GM21619 (cell line): Measurements from ENCODE around the gene SLC2A4.
"Not testable (repeated sequence)": the region's sequence is repeated elsewhere in the genome, so short reads cannot be mapped to it uniquely, and the experiment has no call there.

ENCODE experiments used
- ATAC-seq: cut with Tn5 transposase; IDR thresholded peaks from one replicate; pipeline ENCODE4 v1.9.1; 2021; ENCODE audit not compliant: unreplicated experiment

The SLC2A4 gene

DNA sequence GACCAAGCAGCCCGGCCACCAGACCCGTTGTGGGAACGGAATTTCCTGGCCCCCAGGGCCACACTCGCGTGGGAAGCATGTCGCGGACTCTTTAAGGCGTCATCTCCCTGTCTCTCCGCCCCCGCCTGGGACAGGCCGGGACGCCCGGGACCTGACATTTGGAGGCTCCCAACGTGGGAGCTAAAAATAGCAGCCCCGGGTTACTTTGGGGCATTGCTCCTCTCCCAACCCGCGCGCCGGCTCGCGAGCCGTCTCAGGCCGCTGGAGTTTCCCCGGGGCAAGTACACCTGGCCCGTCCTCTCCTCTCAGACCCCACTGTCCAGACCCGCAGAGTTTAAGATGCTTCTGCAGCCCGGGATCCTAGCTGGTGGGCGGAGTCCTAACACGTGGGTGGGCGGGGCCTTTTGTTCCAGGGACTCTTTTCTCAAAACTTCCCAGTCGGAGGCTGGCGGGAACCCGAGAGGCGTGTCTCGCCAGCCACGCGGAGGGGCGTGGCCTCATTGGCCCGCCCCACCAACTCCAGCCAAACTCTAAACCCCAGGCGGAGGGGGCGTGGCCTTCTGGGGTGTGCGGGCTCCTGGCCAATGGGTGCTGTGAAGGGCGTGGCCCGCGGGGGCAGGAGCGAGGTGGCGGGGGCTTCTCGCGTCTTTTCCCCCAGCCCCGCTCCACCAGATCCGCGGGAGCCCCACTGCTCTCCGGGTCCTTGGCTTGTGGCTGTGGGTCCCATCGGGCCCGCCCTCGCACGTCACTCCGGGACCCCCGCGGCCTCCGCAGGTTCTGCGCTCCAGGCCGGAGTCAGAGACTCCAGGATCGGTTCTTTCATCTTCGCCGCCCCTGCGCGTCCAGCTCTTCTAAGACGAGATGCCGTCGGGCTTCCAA lies at the start of gene SLC2A4:
TSS of gene SLC2A4 (plus strand) at position 645 of the 879 bp plus-strand sequence. CDS start at position 862, 217 bp downstream.
- ATAC-seq = no peak

DNA sequence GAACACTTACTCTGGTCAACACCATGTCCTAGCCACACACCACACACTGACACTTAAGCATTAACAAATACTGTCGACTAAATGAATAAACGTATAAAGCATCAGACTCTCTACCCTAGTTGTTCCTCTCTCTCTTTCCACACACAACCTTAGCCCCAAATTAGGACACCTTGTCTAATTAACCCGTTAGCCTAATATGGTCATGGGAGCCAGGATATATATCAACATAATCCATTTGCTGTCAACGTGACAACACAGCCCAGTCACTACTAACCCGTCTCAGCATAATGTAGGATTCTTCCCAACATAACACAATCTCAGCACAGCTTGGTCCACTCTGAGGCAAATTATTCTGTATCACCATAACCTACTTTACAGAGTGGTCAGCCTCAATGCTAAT lies 49.4 kb upstream of the SLC2A4 start:
- no peak for ATAC-seq

DNA sequence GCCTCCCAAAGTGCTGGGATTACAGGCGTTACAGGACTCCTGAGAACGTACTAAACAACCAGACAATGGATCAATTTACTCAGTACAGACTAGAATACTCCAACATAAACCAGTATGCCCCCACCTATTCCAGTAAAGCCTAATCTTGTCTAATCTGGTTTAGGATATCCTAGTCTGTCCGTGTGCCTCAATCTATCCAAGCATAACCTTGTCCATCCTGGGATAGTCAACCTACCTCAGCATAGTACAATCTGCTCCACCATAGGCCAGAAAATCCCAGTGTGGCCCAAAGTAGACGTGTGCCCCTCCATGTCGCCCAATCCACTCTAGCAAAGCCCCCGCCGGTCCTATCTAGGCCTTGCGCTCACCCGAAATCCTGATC lies 47.8 kb upstream of the SLC2A4 start:
- ATAC-seq = no peak

- ATAC-seq = peak; percentile 42
Measured at GRCh38 chr17:7234083-7234951, 47.2 kb upstream of the SLC2A4 start, which contains the start of gene DVL2. TSS of gene DVL2 (minus strand) at chr17:7234517. CDS start at chr17:7234262, 255 bp downstream.

- ATAC-seq = no peak
Measured at GRCh38 chr17:7235693-7236665, 45.5 kb upstream of the SLC2A4 start.

DNA sequence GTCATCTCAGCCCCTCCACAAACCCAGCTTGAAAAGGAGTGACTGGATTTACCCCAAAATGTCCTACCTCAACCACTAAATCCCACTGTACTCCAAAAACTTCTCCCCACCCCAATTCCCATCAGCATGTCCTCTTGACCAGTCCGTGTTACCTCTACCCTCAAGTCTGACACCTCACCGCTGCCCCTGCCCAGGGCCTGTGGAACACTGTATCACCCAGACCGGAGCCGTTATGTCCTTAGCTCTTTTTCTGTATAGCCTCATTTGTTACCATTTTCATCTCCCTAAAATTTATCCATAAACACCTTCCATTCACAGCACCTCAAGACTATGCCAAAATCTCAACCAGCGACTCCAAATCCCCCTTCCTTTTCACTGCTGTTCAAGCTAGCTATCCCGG lies 44.7 kb upstream of the SLC2A4 start:
- no peak for ATAC-seq

DNA sequence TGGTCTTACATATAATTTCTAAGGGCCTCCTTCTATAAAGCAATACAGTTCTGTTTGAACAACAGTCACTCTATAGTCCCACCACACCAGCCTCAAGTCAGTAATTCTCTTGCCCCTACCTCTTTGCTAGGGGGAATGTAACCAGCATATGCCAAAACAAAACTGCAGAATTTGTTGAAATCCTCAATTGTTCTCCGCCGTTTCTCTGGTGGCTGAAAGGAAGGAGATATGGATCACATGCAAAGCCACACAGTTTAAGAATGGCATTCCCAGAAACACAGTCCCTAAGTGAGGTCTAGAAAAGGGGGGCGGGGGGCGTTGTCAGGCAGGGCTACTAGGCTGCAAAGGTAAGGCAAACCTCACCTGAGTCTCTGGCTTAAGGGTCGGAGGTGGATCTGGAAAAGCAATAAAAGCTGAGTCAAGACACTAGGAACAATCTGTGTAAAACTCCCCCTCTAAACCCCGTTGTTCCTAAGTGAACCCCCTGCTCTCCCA lies 44.2 kb upstream of the SLC2A4 start:
- ATAC-seq = no peak

- ATAC-seq = no peak
Measured at GRCh38 chr17:7237761-7238419, 43.6 kb upstream of the SLC2A4 start.

- ATAC-seq = no peak
Measured at GRCh38 chr17:7238420-7239090, 43.0 kb upstream of the SLC2A4 start.

- ATAC-seq = peak; percentile 41
Measured at GRCh38 chr17:7239091-7240027, 42.2 kb upstream of the SLC2A4 start, which contains the start of gene PHF23. TSS of gene PHF23 (minus strand) at chr17:7239457. CDS start at chr17:7239279, 178 bp downstream.

DNA sequence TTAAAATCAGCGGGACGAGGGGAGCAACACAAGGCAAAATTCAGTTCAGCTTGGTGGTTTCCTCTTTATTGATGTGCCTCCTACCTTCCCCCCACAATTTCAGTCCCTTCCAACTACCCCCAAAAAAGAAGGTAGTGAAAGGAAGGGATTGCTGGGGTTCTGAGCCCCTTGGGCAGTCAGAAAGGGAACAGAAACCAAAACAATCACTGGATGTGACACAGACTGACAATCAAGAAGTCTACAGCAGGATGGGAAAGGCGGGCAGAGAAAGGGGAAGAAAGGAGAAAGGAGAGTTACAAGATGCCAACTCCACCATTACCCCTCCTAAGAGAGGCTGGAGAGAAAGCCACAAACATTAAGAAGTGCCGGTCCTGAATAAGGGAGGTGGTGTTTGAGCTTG lies 41.1 kb upstream of the SLC2A4 start:
- no peak for ATAC-seq

DNA sequence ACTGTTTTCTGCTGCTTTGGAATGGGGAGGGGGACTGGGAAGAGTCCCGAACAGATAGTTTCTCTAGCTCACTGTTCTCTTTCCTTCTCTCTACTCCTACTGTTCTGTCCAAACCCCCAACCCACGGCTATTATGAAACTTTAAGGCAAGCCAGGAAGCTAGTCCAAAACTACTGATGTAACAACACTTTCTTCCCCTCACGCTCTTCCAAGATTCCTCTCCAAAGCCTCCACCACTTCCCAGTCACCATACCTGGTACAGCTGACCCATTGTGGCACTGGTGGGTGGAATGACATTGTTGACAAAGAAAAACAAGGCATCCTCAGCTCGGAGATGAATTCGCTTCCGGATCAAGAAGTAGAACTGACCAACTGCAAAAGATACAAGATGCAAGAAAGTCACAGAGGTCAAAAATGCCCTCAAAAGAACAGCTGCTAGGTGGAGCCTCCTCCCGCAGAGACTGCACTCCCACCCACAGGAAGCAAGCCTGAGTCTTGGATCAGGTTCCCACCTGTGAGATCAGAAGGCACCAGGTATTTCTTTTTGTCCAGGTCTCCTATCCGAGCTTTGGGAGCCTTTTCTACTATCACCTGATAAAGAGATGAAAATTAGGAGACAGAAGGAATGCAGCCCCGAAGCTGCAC lies 40.3 kb upstream of the SLC2A4 start:
- ATAC-seq = no peak

- peak; percentile 29 for ATAC-seq
Measured at GRCh38 chr17:7241783-7242716, 39.5 kb upstream of the SLC2A4 start, which contains the start of gene GABARAP. TSS of gene GABARAP (minus strand) at chr17:7242449. CDS start at chr17:7242330, 119 bp downstream.

GRCh38 chr17:7242717-7243452 lies 38.6 kb upstream of the SLC2A4 start:
- peak; percentile 33 for ATAC-seq

DNA sequence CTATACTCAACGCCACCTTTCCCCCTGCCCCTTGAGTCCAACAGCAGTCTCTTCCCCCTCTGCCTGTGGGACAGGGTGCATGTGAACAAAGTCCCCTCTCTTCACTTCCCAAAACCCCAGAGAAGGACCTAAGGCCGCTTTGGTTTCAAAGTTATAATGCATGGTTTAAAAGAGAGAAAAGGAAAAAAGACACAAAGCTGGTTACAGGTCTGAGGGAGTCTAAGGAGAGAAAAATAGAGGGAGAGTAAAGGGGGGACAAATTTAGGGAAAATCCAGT lies 38.1 kb upstream of the SLC2A4 start:
- ATAC-seq = no peak

GRCh38 chr17:7243838-7244237 lies 37.7 kb upstream of the SLC2A4 start:
- ATAC-seq = not testable (repeated sequence)
